Measurements from ENCODE around the gene ROCK2. TPM values are rescaled to one million over a fixed set of nuclear protein-coding genes. Genes with fewer than 3 reads are reported as not detected.

Gene ROCK2
- total RNA-seq, 4 donors from 2014 or later, result 21.8 to 54.0 (median 26.6) TPM

DNA sequence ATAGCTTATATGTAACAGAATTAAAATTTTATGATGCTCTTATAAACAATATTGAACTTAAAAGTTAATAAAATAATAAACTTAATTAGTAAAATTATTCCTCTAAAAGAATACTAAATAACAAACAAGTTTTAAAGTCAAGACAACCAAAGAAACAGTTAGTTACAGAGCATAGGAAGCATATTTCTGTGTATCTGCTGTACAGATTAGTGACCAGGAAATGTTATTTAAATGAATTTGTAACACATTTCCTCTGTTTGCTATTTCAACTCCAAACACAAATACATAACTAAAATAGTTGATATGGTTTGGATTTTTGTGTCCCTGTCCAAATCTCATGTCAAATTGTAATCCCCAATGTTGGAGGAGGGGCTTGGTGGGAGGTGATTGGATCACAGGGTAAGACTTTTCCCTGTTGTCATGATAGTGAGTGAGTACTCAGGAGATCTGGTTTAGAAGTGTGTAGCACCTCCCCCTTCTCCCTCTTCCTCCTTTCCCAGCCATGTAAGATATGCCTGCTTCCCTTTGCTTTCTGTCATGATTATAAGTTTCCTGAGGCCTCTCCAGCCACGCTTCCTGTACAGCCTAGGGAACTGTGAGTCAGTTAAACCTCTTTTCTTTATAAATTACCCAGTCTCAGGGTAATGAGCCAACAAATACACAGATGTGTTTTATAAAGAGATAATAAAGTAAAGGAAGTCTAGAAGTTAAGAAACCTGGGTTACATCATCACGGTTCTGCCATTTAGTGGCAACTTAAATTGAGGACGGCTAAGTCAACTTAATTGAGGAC is 51.8 kb downstream of the ROCK2 start:
- WGBS, result 88% methylated on average over 3 of the region's 3 CpGs
- Histone ChIP-seq H3K27ac (no peak overlapping the region), H3K27me3 (no peaks in the 10 kb centered on the region), H3K4me3 (no peak overlapping the region), H3K9me3 (no peaks in the 10 kb centered on the region), H3K4me1 (peaks cover 3% of the 10 kb centered on the region), H3K36me3 (no peaks in the 10 kb centered on the region)
- TF ChIP-seq, protein P1, sequence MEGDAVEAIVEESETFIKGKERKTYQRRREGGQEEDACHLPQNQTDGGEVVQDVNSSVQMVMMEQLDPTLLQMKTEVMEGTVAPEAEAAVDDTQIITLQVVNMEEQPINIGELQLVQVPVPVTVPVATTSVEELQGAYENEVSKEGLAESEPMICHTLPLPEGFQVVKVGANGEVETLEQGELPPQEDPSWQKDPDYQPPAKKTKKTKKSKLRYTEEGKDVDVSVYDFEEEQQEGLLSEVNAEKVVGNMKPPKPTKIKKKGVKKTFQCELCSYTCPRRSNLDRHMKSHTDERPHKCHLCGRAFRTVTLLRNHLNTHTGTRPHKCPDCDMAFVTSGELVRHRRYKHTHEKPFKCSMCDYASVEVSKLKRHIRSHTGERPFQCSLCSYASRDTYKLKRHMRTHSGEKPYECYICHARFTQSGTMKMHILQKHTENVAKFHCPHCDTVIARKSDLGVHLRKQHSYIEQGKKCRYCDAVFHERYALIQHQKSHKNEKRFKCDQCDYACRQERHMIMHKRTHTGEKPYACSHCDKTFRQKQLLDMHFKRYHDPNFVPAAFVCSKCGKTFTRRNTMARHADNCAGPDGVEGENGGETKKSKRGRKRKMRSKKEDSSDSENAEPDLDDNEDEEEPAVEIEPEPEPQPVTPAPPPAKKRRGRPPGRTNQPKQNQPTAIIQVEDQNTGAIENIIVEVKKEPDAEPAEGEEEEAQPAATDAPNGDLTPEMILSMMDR (IDR thresholded peaks at IDR 0.05), result no peak
- TF ChIP-seq EP300 (IDR thresholded peaks at IDR 0.05) (no peak), POLR2A (IDR thresholded peaks at IDR 0.05) (no peak), POLR2AphosphoS5 (IDR thresholded peaks at IDR 0.05) (no peak)
- DNase-seq (ENCODE audit: low spot score in 2 of 2), result no peak

DNA sequence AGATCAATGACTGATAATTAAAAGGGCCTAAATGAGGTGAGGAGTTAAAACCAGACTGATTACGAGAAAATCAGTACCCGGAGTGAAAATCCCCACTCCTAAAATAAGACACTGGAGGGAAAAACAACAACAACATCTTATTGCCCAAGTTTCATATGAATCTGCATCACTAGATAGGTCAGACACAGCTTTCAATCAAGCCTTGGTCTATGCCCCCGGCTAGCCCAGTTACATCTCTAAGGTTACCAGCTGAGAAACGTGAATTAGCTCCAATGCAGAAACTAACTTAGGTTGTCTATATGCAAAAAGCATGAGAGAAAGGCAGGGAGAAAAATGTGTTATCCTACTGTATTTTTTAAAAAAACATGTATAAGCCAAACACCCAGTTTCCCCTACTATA is 53.7 kb downstream of the ROCK2 start:
- no peaks in the 10 kb centered on the region for H3K36me3 ChIP-seq

DNA sequence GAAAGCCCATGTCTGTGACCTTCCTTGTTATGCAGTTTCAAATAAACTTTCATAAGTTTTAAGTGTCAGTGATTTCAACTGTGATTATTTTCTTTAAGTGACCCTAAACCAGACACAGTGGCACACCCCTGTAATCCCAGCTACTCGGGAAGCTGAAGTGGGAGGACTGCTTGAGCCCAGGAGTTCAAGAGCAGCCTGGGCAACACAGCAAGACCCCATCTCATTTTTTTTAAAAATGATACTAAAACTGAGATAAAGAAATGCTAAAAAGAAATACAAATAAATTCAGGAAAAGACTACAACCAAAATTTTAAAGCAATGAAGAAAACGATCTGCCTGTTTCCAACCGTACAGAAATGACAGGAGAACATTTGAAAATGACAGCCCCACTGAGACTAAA is 54.2 kb downstream of the ROCK2 start:
- TF ChIP-seq POLR2A (IDR thresholded peaks at IDR 0.05) (no peak), EP300 (IDR thresholded peaks at IDR 0.05) (no peak), POLR2AphosphoS5 (IDR thresholded peaks at IDR 0.05) (no peak)
- TF ChIP-seq, protein P1 (IDR thresholded peaks at IDR 0.05), result no peak
- WGBS, result 90% methylated on average over 3 of the region's 3 CpGs
- H3K36me3 ChIP-seq, result peaks cover 4% of the 10 kb centered on the region
- no peaks in the 10 kb centered on the region for H3K27me3 ChIP-seq
- H3K9me3 ChIP-seq, result no peaks in the 10 kb centered on the region
- no peak for DNase-seq (ENCODE audit: low spot score in 2 of 2)
- H3K4me1 ChIP-seq, result peaks cover 3% of the 10 kb centered on the region
- H3K4me3 ChIP-seq, result no peak overlapping the region
- H3K27ac ChIP-seq, result no peak overlapping the region

More for the DNA sequence above, 53.7 kb downstream of the ROCK2 start:
- 91% methylated on average over 4 of the region's 4 CpGs for WGBS
- no peak overlapping the region for H3K27ac ChIP-seq
- H3K27me3 ChIP-seq, result no peaks in the 10 kb centered on the region
- H3K9me3 ChIP-seq, result no peaks in the 10 kb centered on the region
- no peak for DNase-seq (ENCODE audit: low spot score in 2 of 2)
- peaks cover 3% of the 10 kb centered on the region for H3K4me1 ChIP-seq
- TF ChIP-seq EP300 (IDR thresholded peaks at IDR 0.05) (no peak), POLR2A (IDR thresholded peaks at IDR 0.05) (no peak), POLR2AphosphoS5 (IDR thresholded peaks at IDR 0.05) (no peak)
- TF ChIP-seq, protein P1 (IDR thresholded peaks at IDR 0.05), result no peak
- H3K4me3 ChIP-seq, result no peak overlapping the region

DNA sequence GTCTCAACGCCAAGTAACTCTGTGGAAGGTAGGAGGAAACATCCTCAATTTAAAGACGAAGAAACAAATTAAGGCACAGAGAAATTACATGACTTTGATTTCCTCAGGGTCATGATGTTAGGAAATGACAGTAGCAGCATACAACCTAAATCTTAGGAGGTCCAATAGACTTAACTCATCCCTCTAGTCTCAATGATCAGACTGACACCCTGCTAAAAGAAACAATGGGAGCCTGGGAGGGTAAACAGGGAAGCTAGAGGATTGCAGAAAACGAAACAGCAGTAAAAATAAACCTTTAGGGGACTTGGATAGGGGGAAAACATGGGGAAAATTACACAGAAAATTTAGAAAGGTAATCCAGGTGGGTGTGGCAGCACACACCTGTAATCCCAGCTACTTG is 56.0 kb downstream of the ROCK2 start:
- 75% methylated on average over 3 of the region's 3 CpGs for WGBS
- H3K27ac ChIP-seq, result no peak overlapping the region

DNA sequence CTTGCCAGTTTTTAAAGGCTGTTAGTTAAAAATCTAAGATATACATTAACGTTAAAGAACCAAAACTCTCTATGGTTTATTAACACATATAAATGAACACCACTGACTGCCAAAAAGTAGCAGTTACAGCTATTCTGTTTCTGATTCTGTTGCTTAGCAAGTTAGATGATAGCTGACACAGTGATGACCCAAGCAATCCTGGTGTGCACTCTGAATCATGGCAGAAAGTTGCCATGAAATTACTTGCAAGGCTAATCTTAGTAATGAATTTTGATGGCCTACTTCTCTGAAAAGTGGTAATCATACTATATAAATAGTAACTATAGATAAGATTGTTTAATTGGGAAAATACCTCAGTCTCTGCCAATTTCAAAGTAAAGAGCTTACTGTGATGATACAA is 57.7 kb downstream of the ROCK2 start:
- H3K9me3 ChIP-seq, result no peaks in the 10 kb centered on the region
- no peaks in the 10 kb centered on the region for H3K27me3 ChIP-seq
- peaks cover 3% of the 10 kb centered on the region for H3K4me1 ChIP-seq
- TF ChIP-seq POLR2A (IDR thresholded peaks at IDR 0.05) (no peak), POLR2AphosphoS5 (IDR thresholded peaks at IDR 0.05) (no peak), EP300 (IDR thresholded peaks at IDR 0.05) (no peak)
- TF ChIP-seq, protein P1 (IDR thresholded peaks at IDR 0.05), result no peak
- no peak overlapping the region for H3K27ac ChIP-seq
- no peak for DNase-seq (ENCODE audit: low spot score in 2 of 2)
- no peak overlapping the region for H3K4me3 ChIP-seq
- H3K36me3 ChIP-seq, result peaks cover 25% of the 10 kb centered on the region
- WGBS, result 81% methylated on average over 1 of the region's 1 CpG

More for the DNA sequence above, 56.0 kb downstream of the ROCK2 start:
- Histone ChIP-seq H3K36me3 (peaks cover 22% of the 10 kb centered on the region), H3K4me3 (no peak overlapping the region), H3K27me3 (no peaks in the 10 kb centered on the region), H3K4me1 (peaks cover 3% of the 10 kb centered on the region), H3K9me3 (no peaks in the 10 kb centered on the region)
- no peak for TF ChIP-seq POLR2A (IDR thresholded peaks at IDR 0.05)
- no peak for TF ChIP-seq POLR2AphosphoS5 (IDR thresholded peaks at IDR 0.05)
- no peak for TF ChIP-seq EP300 (IDR thresholded peaks at IDR 0.05)
- TF ChIP-seq, protein P1 (IDR thresholded peaks at IDR 0.05), result no peak
- no peak for DNase-seq (ENCODE audit: low spot score in 2 of 2)
